Activated CD4-positive, alpha-beta T cell treated with anti-CD3 and anti-CD28 coated beads, Interleukin-2, amount 50 U/mL, for 24 hours (primary cell): ENCODE data around the gene SLC6A9.

ENCODE experiments used
- DNase-seq, 2 donors: peaks; one replicate each; pipeline ENCODE4 v3.0.0-alpha.2; 2020; ENCODE audit warnings: low read depth in 1 of 2, low spot score in 1 of 2

SLC6A9 gene

GRCh38 chr1:44008259-44008658 lies 23.0 kb downstream of the SLC6A9 start:
- DNase-seq: no peak

- DNase-seq: no peak
Measured at GRCh38 chr1:44002606-44003157, 28.6 kb downstream of the SLC6A9 start.

GRCh38 chr1:44002165-44002564 lies 29.1 kb downstream of the SLC6A9 start:
- no peak for DNase-seq

- no peak for DNase-seq
Measured at GRCh38 chr1:44000122-44000665, 31.1 kb downstream of the SLC6A9 start.

- no peak for DNase-seq
Measured at GRCh38 chr1:43999455-43999854, 31.8 kb downstream of the SLC6A9 start.

GRCh38 chr1:43998000-43998378 lies 33.3 kb downstream of the SLC6A9 start:
- DNase-seq: no peak

- DNase-seq: no peak
Measured at GRCh38 chr1:43997295-43997999, 33.8 kb downstream of the SLC6A9 start.

GRCh38 chr1:43996733-43997115 lies 34.5 kb downstream of the SLC6A9 start:
- no peak for DNase-seq

GRCh38 chr1:43995984-43996732 lies 35.1 kb downstream of the SLC6A9 start:
- no peak for DNase-seq

- DNase-seq: no peak
Measured at GRCh38 chr1:43994794-43995790, 36.2 kb downstream of the SLC6A9 start.

- DNase-seq: no peak
Measured at GRCh38 chr1:43994071-43994470, 37.2 kb downstream of the SLC6A9 start.

- DNase-seq: no peak
Measured at GRCh38 chr1:43993206-43993914, 37.9 kb downstream of the SLC6A9 start.

GRCh38 chr1:43992232-43992995 lies 38.8 kb downstream of the SLC6A9 start:
- no peak for DNase-seq

GRCh38 chr1:43991476-43992231 lies 39.6 kb downstream of the SLC6A9 start, which contains the start of gene CCDC24:
Gene CCDC24 (plus strand): TSS chr1:43991599. CDS start chr1:43991879, 280 bp downstream.
- peak; percentile 57 to 64 for DNase-seq

GRCh38 chr1:43991200-43991475 lies 40.1 kb downstream of the SLC6A9 start:
- DNase-seq: no peak

- no peak for DNase-seq
Measured at GRCh38 chr1:43990271-43991199, 40.7 kb downstream of the SLC6A9 start.

- DNase-seq: no peak
Measured at GRCh38 chr1:43987159-43987902, 43.9 kb downstream of the SLC6A9 start.
